ENCODE data around the gene CECR2. TPM values are rescaled to one million over a fixed set of nuclear protein-coding genes. Genes with fewer than 3 reads are reported as not detected.

The CECR2 gene
- total RNA-seq, 4 donors from 2014 or later = 12.3 to 29.6 (median 20.4) TPM

DNA sequence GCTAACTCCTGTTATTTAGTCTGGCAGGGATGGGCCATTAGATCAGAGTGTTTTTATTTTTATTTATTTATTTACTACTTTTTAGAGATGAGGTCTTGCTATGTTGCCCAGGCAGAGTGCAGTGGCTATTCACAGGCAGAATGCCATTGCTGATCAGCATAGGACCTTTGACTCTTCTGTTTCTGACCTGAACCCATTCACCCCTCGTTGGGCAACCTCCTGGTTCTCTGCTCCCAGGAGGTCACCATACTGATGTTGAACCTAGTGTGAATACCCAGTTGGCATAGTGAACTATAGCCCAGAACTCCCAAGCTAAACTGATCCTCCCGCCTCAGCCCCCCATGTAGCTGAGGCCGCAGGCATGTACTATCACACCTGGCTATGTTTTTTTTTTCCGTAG, 16.5 kb upstream of the CECR2 start:
- in situ Hi-C loops (cut with MboI; ENCODE audit: low sequenced_read_pairs in 4 of 4) = no loop called here
- H3K4me1 ChIP-seq = no peaks in the 10 kb centered on the region
- no peak for DNase-seq
- no peak overlapping the region for H3K27ac ChIP-seq
- H3K36me3 ChIP-seq = no peaks in the 10 kb centered on the region
- no peaks in the 10 kb centered on the region for H3K9me3 ChIP-seq
- intact Hi-C loops (cut with DNase I; ENCODE audit: low total_unique reads) = no loop called here
- no peak for ATAC-seq
- no peak for TF ChIP-seq POLR2A (IDR thresholded peaks at IDR 0.05)
- H3K4me3 ChIP-seq = no peak overlapping the region
- no peaks in the 10 kb centered on the region for H3K27me3 ChIP-seq

GRCh38 chr22:17357688-17358087, 11.6 kb upstream of the CECR2 start:
- TF ChIP-seq POLR2A (IDR thresholded peaks at IDR 0.05) = no peak
- no peak for TF ChIP-seq CTCF (IDR thresholded peaks at IDR 0.05 in 4 of 5, conservative IDR thresholded peaks at IDR 0.05 in 1 of 5)
- in situ Hi-C loops (cut with MboI; ENCODE audit: low sequenced_read_pairs in 4 of 4) = no loop called here
- intact Hi-C loops (cut with DNase I; ENCODE audit: low total_unique reads) = no loop called here
- Histone ChIP-seq H3K27me3 (no peaks in the 10 kb centered on the region), H3K4me1 (no peaks in the 10 kb centered on the region), H3K36me3 (no peaks in the 10 kb centered on the region), H3K27ac (no peak overlapping the region), H3K4me3 (no peak overlapping the region), H3K9me3 (no peaks in the 10 kb centered on the region)
- DNase-seq (no peak), ATAC-seq (no peak)

DNA sequence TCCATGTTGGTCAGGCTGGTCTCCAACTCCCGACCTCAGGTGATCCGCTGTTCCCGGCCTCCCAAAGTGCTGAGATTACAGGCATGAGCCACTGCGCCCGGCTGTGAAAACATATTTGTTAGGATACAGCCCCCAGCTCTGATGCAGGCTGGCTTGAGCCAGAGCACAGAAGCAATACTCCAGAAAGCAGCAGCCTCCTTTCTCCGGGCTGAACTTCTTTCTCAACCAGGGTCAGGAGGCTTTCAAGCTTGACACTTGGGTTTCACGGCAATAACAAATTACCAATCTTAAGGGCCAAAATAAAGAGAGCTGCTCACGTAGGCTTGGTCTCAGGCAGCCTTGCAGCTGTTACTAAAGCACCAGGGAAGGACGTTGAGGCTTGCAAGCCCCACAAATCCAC, 10.8 kb upstream of the CECR2 start:
- intact Hi-C loops (cut with DNase I; ENCODE audit: low total_unique reads) = no loop called here
- DNase-seq = no peak
- Histone ChIP-seq H3K4me1 (no peaks in the 10 kb centered on the region), H3K27ac (no peak overlapping the region), H3K36me3 (no peaks in the 10 kb centered on the region), H3K4me3 (no peak overlapping the region), H3K27me3 (no peaks in the 10 kb centered on the region), H3K9me3 (no peaks in the 10 kb centered on the region)
- no peak for ATAC-seq
- TF ChIP-seq CTCF (IDR thresholded peaks at IDR 0.05 in 4 of 5, conservative IDR thresholded peaks at IDR 0.05 in 1 of 5) (no peak), POLR2A (IDR thresholded peaks at IDR 0.05) (no peak)
- in situ Hi-C loops (cut with MboI; ENCODE audit: low sequenced_read_pairs in 4 of 4) = no loop called here

DNA sequence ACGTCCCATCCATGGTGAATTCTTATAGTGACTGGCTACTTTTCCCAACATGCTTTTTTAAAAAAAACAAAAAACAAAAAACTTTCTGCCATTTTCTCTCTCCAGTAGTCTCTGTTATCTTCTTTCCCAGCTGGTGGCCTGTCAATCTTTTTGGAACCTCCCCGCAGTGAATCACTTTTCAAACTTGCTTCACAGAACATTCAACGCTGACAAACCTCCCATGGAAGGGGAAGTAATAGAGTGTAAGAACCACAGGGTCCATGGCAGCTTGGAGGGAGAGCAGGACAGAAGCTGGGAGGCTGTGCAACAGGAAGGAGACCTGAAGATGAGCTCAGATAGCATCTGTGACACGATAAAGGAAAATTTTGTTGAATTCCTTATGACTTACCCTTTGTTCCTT, 9.8 kb upstream of the CECR2 start:
- Histone ChIP-seq H3K9me3 (no peaks in the 10 kb centered on the region), H3K36me3 (no peaks in the 10 kb centered on the region), H3K4me1 (no peaks in the 10 kb centered on the region), H3K4me3 (no peak overlapping the region), H3K27me3 (no peaks in the 10 kb centered on the region), H3K27ac (no peak overlapping the region)
- DNase-seq (no peak), ATAC-seq (no peak)
- TF ChIP-seq CTCF (IDR thresholded peaks at IDR 0.05 in 4 of 5, conservative IDR thresholded peaks at IDR 0.05 in 1 of 5) = no peak
- TF ChIP-seq POLR2A (IDR thresholded peaks at IDR 0.05) = no peak
- in situ Hi-C loops (cut with MboI; ENCODE audit: low sequenced_read_pairs in 4 of 4) (no loop called here), intact Hi-C loops (cut with DNase I; ENCODE audit: low total_unique reads) (no loop called here)

- in situ Hi-C loops (cut with MboI; ENCODE audit: low sequenced_read_pairs in 4 of 4) (loop anchor here in 2 of 4 donors (5.0 to 10.0 kb wide), 2 partner anchors 136 to 138 kb away; no protein-coding TSS in a partner anchor), intact Hi-C loops (cut with DNase I; ENCODE audit: low total_unique reads) (loop anchor here (5.0 to 10.0 kb wide), 3 partner anchors 149 to 292 kb away; partner anchors contain the start of genes ADA2 and HDHD5)
- peaks cover 13 to 17% of the 10 kb centered on the region in 2 donors for H3K4me1 ChIP-seq
- H3K27me3 ChIP-seq = no peaks in the 10 kb centered on the region
- DNase-seq (no peak), ATAC-seq (no peak)
- H3K36me3 ChIP-seq = no peaks in the 10 kb centered on the region
- H3K4me3 ChIP-seq = no peak overlapping the region
- peak overlapping the region in 1 of 4 donors; percentile 99 for H3K27ac ChIP-seq
- no peaks in the 10 kb centered on the region for H3K9me3 ChIP-seq
- TF ChIP-seq CTCF (IDR thresholded peaks at IDR 0.05 in 4 of 5, conservative IDR thresholded peaks at IDR 0.05 in 1 of 5) (no peak), POLR2A (IDR thresholded peaks at IDR 0.05) (no peak)
Measured at GRCh38 chr22:17366329-17366728, 2.9 kb upstream of the CECR2 start.

All from gastrocnemius medialis (tissue), 4 donors.